ENCODE data around the gene LTBP1. TPM values are rescaled to one million over a fixed set of nuclear protein-coding genes. Genes with fewer than 3 reads are reported as not detected.

Gene LTBP1
- total RNA-seq: 100 to 1,000 TPM in 2 of 5 donors, 10 to 100 TPM in 3; 19.1 to 134 (median 42.9) TPM
- polyA plus RNA-seq: 10 to 100 TPM; 11.0 to 14.3 (median 11.8) TPM
- long read RNA-seq, donor 1, partial matches to known transcripts: 10 of 10 reads
- long read RNA-seq, donor 1, other reads (novel, unspliced or antisense): 0 of 10 reads
- long read RNA-seq, donor 2, partial matches to known transcripts: 10 of 10 reads
- long read RNA-seq, donor 2, other reads (novel, unspliced or antisense): 0 of 10 reads
- long read RNA-seq, donor 3, full-length matches to known transcripts: 1 of 13 reads
- long read RNA-seq, donor 3, partial matches to known transcripts: 12 of 13 reads
- long read RNA-seq, donor 3, other reads (novel, unspliced or antisense): 0 of 13 reads
- long read RNA-seq, donor 4: 0 reads
- long read RNA-seq, donor 5, full-length matches to known transcripts: 1 of 38 reads
- long read RNA-seq, donor 5, partial matches to known transcripts: 37 of 38 reads
- long read RNA-seq, donor 5, other reads (novel, unspliced or antisense): 0 of 38 reads
- long read RNA-seq, donor 6: 0 reads
- long read RNA-seq, donor 7, partial matches to known transcripts: 19 of 19 reads
- long read RNA-seq, donor 7, other reads (novel, unspliced or antisense): 0 of 19 reads
- long read RNA-seq, donor 8, full-length matches to known transcripts: 1 of 26 reads
- long read RNA-seq, donor 8, partial matches to known transcripts: 25 of 26 reads
- long read RNA-seq, donor 8, other reads (novel, unspliced or antisense): 0 of 26 reads
- long read RNA-seq, donor 9, partial matches to known transcripts: 27 of 27 reads
- long read RNA-seq, donor 9, other reads (novel, unspliced or antisense): 0 of 27 reads
- long read RNA-seq, donor 10: 0 reads

GRCh38 chr2:32946314-32947075 lies at the start of gene LTBP1:
TSS of gene LTBP1 (plus strand) at chr2:32946953. CDS start at chr2:32947325, 372 bp downstream.
- intact Hi-C loops (cut with DNase I; ENCODE audit: low total_unique reads): no loop called here

DNA sequence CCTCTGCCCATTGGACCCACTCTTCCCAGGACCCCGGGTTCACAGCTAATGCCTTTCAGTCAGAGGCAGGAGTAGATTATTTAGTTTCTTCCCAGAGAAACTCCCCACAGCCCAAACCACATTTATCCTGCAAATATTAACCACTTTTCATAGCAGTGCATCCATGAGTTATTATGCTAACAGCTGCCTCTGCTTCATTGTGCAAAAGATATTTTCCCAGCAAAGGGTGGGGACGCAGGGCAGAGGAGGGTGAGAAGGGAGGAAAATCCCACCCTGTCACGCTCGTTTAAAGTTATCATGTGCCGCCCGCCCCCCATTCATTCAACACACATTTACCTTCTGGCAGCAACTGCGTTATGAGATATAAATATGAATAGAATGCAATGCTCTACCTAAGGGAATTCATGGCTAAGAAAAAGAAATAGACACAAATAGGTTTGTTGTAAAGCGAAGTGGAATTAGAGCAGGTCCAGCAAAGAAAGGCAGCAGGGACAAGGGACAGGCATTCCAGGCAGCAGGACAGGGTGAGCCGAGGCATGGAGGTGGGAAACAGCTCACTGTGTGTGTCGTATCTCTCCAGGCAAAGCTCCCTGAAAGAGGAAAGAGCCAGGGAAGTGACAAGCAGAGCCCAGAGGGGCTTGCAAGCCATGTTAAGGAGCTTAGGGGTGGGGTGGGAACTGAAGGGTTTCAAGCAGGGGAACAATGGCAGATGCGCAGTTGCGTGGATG lies 46.3 kb upstream of the LTBP1 start:
- H3K9me3 ChIP-seq: peaks cover 0 to 12% (median 2%) of the 10 kb centered on the region in 4 donors
- WGBS, 5 donors: 49 to 71% (median 55%) methylated on average over 12 of the region's 12 CpGs
- no peak overlapping the region for H3K27ac ChIP-seq
- H3K36me3 ChIP-seq: no peaks in the 10 kb centered on the region
- H3K4me3 ChIP-seq: no peak overlapping the region
- H3K4me1 ChIP-seq: no peaks in the 10 kb centered on the region
- TF ChIP-seq POLR2AphosphoS5 (IDR thresholded peaks at IDR 0.05) (no peak), EP300 (IDR thresholded peaks at IDR 0.05) (no peak), POLR2A (IDR thresholded peaks at IDR 0.05) (no peak)
- TF ChIP-seq, protein P1, sequence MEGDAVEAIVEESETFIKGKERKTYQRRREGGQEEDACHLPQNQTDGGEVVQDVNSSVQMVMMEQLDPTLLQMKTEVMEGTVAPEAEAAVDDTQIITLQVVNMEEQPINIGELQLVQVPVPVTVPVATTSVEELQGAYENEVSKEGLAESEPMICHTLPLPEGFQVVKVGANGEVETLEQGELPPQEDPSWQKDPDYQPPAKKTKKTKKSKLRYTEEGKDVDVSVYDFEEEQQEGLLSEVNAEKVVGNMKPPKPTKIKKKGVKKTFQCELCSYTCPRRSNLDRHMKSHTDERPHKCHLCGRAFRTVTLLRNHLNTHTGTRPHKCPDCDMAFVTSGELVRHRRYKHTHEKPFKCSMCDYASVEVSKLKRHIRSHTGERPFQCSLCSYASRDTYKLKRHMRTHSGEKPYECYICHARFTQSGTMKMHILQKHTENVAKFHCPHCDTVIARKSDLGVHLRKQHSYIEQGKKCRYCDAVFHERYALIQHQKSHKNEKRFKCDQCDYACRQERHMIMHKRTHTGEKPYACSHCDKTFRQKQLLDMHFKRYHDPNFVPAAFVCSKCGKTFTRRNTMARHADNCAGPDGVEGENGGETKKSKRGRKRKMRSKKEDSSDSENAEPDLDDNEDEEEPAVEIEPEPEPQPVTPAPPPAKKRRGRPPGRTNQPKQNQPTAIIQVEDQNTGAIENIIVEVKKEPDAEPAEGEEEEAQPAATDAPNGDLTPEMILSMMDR (IDR thresholded peaks at IDR 0.05): no peak
- intact Hi-C loops (cut with DNase I; ENCODE audit: low total_unique reads): no loop called here
- no peaks in the 10 kb centered on the region for H3K27me3 ChIP-seq
- no peak for DNase-seq

More at GRCh38 chr2:32946314-32947075, at the start of gene LTBP1:
- WGBS, 5 donors: 0 to 4% (median 1%) methylated on average over 9 to 68 of the region's 68 CpGs
- Histone ChIP-seq H3K36me3 (no peaks in the 10 kb centered on the region), H3K4me1 (peaks cover 4 to 23% (median 20%) of the 10 kb centered on the region in 4 donors), H3K9me3 (no peaks in the 10 kb centered on the region), H3K27me3 (peaks cover 0 to 19% (median 0%) of the 10 kb centered on the region in 3 donors), H3K4me3 (peak within 1 kb of the TSS; percentile 76 to 97 (median 82)), H3K27ac (peak within 1 kb of the TSS; percentile 83 to 95 (median 86))
- TF ChIP-seq, protein P1 (IDR thresholded peaks at IDR 0.05): peak in 5 of 7 experiments; percentile 24 to 72 (median 53)
- TF ChIP-seq EP300 (IDR thresholded peaks at IDR 0.05) (peak; percentile 26), POLR2A (IDR thresholded peaks at IDR 0.05) (no peak), POLR2AphosphoS5 (IDR thresholded peaks at IDR 0.05) (peak in 1 of 3 donors; percentile 14)
- DNase-seq: peak; percentile 69 to 90

- Histone ChIP-seq H3K36me3 (no peaks in the 10 kb centered on the region), H3K27me3 (no peaks in the 10 kb centered on the region), H3K4me1 (no peaks in the 10 kb centered on the region), H3K27ac (no peak overlapping the region), H3K9me3 (peaks cover 0 to 12% (median 2%) of the 10 kb centered on the region in 4 donors), H3K4me3 (no peak overlapping the region)
- TF ChIP-seq, protein P1 (IDR thresholded peaks at IDR 0.05): no peak
- no peak for TF ChIP-seq EP300 (IDR thresholded peaks at IDR 0.05)
- no peak for TF ChIP-seq POLR2AphosphoS5 (IDR thresholded peaks at IDR 0.05)
- TF ChIP-seq POLR2A (IDR thresholded peaks at IDR 0.05): no peak
- intact Hi-C loops (cut with DNase I; ENCODE audit: low total_unique reads): no loop called here
- DNase-seq: no peak
- WGBS, 5 donors: 75 to 90% (median 82%) methylated on average over 7 of the region's 7 CpGs
Observed at GRCh38 chr2:32901313-32901712, 45.4 kb upstream of the LTBP1 start.
